Measurements from ENCODE around the gene TRMT6.

DNA sequence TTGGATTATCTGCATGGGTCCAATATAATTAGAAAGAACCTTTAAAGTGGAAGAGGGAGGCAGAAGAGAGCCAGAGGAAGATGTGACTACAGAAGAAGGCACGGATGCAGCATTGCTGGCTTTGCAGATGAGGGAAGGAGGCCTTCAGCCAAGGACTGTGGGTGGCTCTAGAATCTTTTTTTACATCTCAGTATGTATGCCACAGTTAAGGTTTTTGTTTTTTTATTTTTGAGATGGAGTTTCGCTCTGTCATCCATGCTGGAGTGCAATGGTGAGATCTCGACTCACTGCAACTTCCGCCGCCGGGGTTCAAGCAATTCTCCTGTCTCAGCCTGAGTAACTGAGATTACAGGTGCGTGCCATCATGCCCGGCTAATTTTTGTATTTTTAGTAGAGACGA lies 49.5 kb upstream of the TRMT6 start:
- no peak for TF ChIP-seq POLR2A (IDR thresholded peaks at IDR 0.05)
- TF ChIP-seq, protein P1, sequence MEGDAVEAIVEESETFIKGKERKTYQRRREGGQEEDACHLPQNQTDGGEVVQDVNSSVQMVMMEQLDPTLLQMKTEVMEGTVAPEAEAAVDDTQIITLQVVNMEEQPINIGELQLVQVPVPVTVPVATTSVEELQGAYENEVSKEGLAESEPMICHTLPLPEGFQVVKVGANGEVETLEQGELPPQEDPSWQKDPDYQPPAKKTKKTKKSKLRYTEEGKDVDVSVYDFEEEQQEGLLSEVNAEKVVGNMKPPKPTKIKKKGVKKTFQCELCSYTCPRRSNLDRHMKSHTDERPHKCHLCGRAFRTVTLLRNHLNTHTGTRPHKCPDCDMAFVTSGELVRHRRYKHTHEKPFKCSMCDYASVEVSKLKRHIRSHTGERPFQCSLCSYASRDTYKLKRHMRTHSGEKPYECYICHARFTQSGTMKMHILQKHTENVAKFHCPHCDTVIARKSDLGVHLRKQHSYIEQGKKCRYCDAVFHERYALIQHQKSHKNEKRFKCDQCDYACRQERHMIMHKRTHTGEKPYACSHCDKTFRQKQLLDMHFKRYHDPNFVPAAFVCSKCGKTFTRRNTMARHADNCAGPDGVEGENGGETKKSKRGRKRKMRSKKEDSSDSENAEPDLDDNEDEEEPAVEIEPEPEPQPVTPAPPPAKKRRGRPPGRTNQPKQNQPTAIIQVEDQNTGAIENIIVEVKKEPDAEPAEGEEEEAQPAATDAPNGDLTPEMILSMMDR (IDR thresholded peaks at IDR 0.05) = no peak
